Measurements from ENCODE around the gene ZNRF3. TPM values are rescaled to one million over a fixed set of nuclear protein-coding genes. Genes with fewer than 3 reads are reported as not detected.

The ZNRF3 gene
- polyA plus RNA-seq, 1 of the 3 experiments (the other 2 are of a cell fraction), result 4.2 TPM

- Histone ChIP-seq H3K4me2 (no peak overlapping the region), H3F3A (replicated peaks; ENCODE audit: insufficient read depth) (no peaks in the 10 kb centered on the region), H4K20me1 (ENCODE audit: insufficient read depth) (0 out of 2 replicates have a peak, but pooled peaks cover 1% of the 10 kb centered on the region), H3K79me2 (ENCODE audit: insufficient read depth) (peaks cover 12% of the 10 kb centered on the region; the same call in 1 of the 2 replicates), H3K4me3 (ENCODE audit: low read depth in 2 of 2, low read length in 1 of 2) (no peak overlapping the region), H3K27ac (ENCODE audit: low read depth in 2 of 2, low read length in 1 of 2) (no peak overlapping the region), H3K4me1 (ENCODE audit: control insufficient read depth in 1 of 2, insufficient read depth in 2 of 2, low read depth in 1 of 2, low read length in 1 of 2) (peaks cover 0 to 10% of the 10 kb centered on the region in 2 experiments; a peak in 1 of 4 replicates), H3K9me3 (no peaks in the 10 kb centered on the region), H3K9ac (no peak overlapping the region), H2AFZ (ENCODE audit: low read depth) (no peak overlapping the region), H3K9me2 (no peaks in the 10 kb centered on the region), H3K27me3 (ENCODE audit: insufficient read depth) (no peaks in the 10 kb centered on the region), H3K36me3 (replicated peaks in 1 of 2; ENCODE audit: control insufficient read depth in 1 of 2, insufficient read depth in 2 of 2, low read length in 1 of 2) (peaks cover 0 to 6% of the 10 kb centered on the region in 2 experiments)
- 93% methylated on average over 4 of the region's 4 CpGs for WGBS (ENCODE audit: low lambda C conversion rate)
- ChIA-PET CTCF (interaction anchor here (1.0 kb wide), 1 partner anchor 10 kb away, joined by 5 read pairs; no protein-coding TSS in a partner anchor), POLR2A (interaction anchor here (0.6 to 1.2 kb wide), 2 partner anchors 17 to 214 kb away, joined by 3 read pairs; partner anchors contain the start of gene XBP1)
- DNase-seq, result no peak
- no peak for TF ChIP-seq GATA2 (CRISPR knock-in tag; IDR thresholded peaks at IDR 0.05)
- TF ChIP-seq CHD2 (IDR thresholded peaks at IDR 0.05; ENCODE audit: low read length, partially characterized antibody), result no peak
- no peak for TF ChIP-seq TAF1 (IDR thresholded peaks at IDR 0.05; ENCODE audit: borderline replicate concordance, low read depth, low read length)
- TF ChIP-seq FOXM1 (IDR thresholded peaks at IDR 0.05; ENCODE audit: low read depth), result no peak
- TF ChIP-seq FOSL2 (IDR thresholded peaks at IDR 0.05; ENCODE audit: borderline replicate concordance, low read depth), result no peak
- TF ChIP-seq TCF12 (IDR thresholded peaks at IDR 0.05), result no peak
- TF ChIP-seq USF1 (IDR thresholded peaks at IDR 0.05; ENCODE audit: borderline replicate concordance, low read depth), result no peak
- TF ChIP-seq USF2 (IDR thresholded peaks at IDR 0.05; ENCODE audit: borderline replicate concordance, low read depth, low read length), result no peak
- no peak for TF ChIP-seq IRF3 (IDR thresholded peaks at IDR 0.05; ENCODE audit: low read depth, low read length)
- TF ChIP-seq POLR2AphosphoS5 (IDR thresholded peaks at IDR 0.05; ENCODE audit: low read depth, low read length), result no peak
- no peak for TF ChIP-seq MEF2A (IDR thresholded peaks at IDR 0.05; ENCODE audit: borderline replicate concordance, low read depth)
- no peak for TF ChIP-seq YY1 (IDR thresholded peaks at IDR 0.05; ENCODE audit: low read depth)
- TF ChIP-seq NFIC (IDR thresholded peaks at IDR 0.05; ENCODE audit: borderline replicate concordance), result no peak
- no peak for TF ChIP-seq REST (IDR thresholded peaks at IDR 0.05; ENCODE audit: low read depth, low read length)
These were observed 130.9 kb downstream of the ZNRF3 start for GRCh38 chr22:29014293-29014692.

Data from SK-N-SH (cell line).